GM23338 (cell line): ENCODE results near the gene TRPV5. TPM values are rescaled to one million over a fixed set of nuclear protein-coding genes. Genes with fewer than 3 reads are reported as not detected.

Experiments used
- ATAC-seq: fragments of 200-7000 bp; cut with Tn5 transposase; 3 replicates; pipeline ENCODE4 v1.9.1; 2020
- DNase-seq: peaks from one replicate; pipeline ENCODE4 v3.0.0-alpha.2; 2015; ENCODE audit warnings: low spot score
- H2AFZ ChIP-seq: fragments of 200-600 bp; sonication (generic); 2 replicates; pipeline ENCODE4 v1.8.0; 2016; ENCODE audit warnings: antibody characterized with exemption, mild to moderate bottlenecking, moderate library complexity
- H3F3A ChIP-seq: fragments of 200-600 bp; sonication (generic); replicated peaks from 2 replicates; pipeline ENCODE4 v1.8.0; 2017; ENCODE audit warnings: antibody characterized with exemption, mixed run types, low read depth
- H3K27ac ChIP-seq: fragments of 200-600 bp; sonication (generic); 2 replicates; pipeline ENCODE4 v1.6.1; 2016; ENCODE audit warnings: low read depth
- H3K27me3 ChIP-seq: fragments of 200-600 bp; sonication (generic); 2 replicates; pipeline ENCODE4 v1.8.0; 2016; ENCODE audit warnings: mild to moderate bottlenecking, mixed run types, moderate library complexity; ENCODE audit not compliant: insufficient read depth
- H3K36me3 ChIP-seq: fragments of 200-600 bp; sonication (generic); 2 replicates; pipeline ENCODE4 v1.8.0; 2016; ENCODE audit warnings: mild to moderate bottlenecking; ENCODE audit not compliant: insufficient read depth
- H3K4me1 ChIP-seq: fragments of 200-600 bp; sonication (generic); 2 replicates; pipeline ENCODE4 v1.8.0; 2016; ENCODE audit warnings: mild to moderate bottlenecking, moderate library complexity; ENCODE audit not compliant: insufficient read depth
- H3K4me2 ChIP-seq: fragments of 200-600 bp; sonication (generic); 2 replicates; pipeline ENCODE4 v1.7.1; 2017; ENCODE audit warnings: mixed run types
- H3K4me3 ChIP-seq: fragments of 200-600 bp; sonication (generic); 2 replicates; pipeline ENCODE4 v1.6.1; 2016; ENCODE audit warnings: mixed run types
- H3K79me2 ChIP-seq: fragments of 200-600 bp; sonication (generic); replicated peaks from 2 replicates; pipeline ENCODE4 v1.8.0; 2017; ENCODE audit warnings: mild to moderate bottlenecking; ENCODE audit not compliant: insufficient read depth
- H3K9me2 ChIP-seq: fragments of 200-600 bp; sonication (generic); 2 replicates; pipeline ENCODE4 v1.8.0; 2017; ENCODE audit not compliant: insufficient read depth
- H4K20me1 ChIP-seq: fragments of 200-600 bp; sonication (generic); replicated peaks from 2 replicates; pipeline ENCODE4 v1.8.0; 2017; ENCODE audit warnings: mild to moderate bottlenecking; ENCODE audit not compliant: insufficient read depth
- H3K27ac Mint-ChIP-seq: 2 replicates; pipeline ENCODE4 v1.8.0; 2020; ENCODE audit warnings: inconsistent platforms, mild to moderate bottlenecking, moderate library complexity, mixed read lengths
- H3K27me3 Mint-ChIP-seq: 3 replicates; pipeline ENCODE4 v1.8.0; 2022; ENCODE audit warnings: low read depth, mild to moderate bottlenecking, moderate library complexity, mixed read lengths, inconsistent platforms; ENCODE audit not compliant: insufficient read depth, poor library complexity
- H3K36me3 Mint-ChIP-seq: 3 replicates; pipeline ENCODE4 v1.8.0; 2021; ENCODE audit warnings: low read depth, mild to moderate bottlenecking, inconsistent platforms, moderate library complexity, mixed read lengths
- H3K4me1 Mint-ChIP-seq: 3 replicates; pipeline ENCODE4 v1.8.0; 2020; ENCODE audit warnings: mild to moderate bottlenecking, inconsistent platforms, mixed read lengths
- H3K4me3 Mint-ChIP-seq: 3 replicates; pipeline ENCODE4 v1.8.0; 2021; ENCODE audit warnings: moderate library complexity, mild to moderate bottlenecking, inconsistent platforms, mixed read lengths
- H3K9me3 Mint-ChIP-seq: 3 replicates; pipeline ENCODE4 v1.8.0; 2020; ENCODE audit warnings: moderate library complexity, mild to moderate bottlenecking, inconsistent platforms, mixed read lengths
- CREB1 ChIP-seq: fragments of 250-450 bp; sonication (Bioruptor Pico); IDR thresholded peaks from 2 replicates; pipeline ENCODE4 v1.5.0; 2020; ENCODE audit warnings: low read depth, mild to moderate bottlenecking, moderate library complexity
- CTCF ChIP-seq, 2 experiments: fragments of 200-600 bp in 1 of 2; sonication (generic) in 1 of 2; conservative IDR thresholded peaks; 2 replicates each; pipeline versions ENCODE4 v1.5.1 to v1.6.1; 2016 to 2017; ENCODE audit warnings: antibody characterized with exemption in 2 of 2, low read depth in 2 of 2, mild to moderate bottlenecking in 2 of 2, moderate library complexity in 1 of 2
- EZH2 ChIP-seq: fragments of 200-600 bp; sonication (generic); IDR thresholded peaks from one replicate; pipeline ENCODE4 v1.8.0; 2017; ENCODE audit warnings: antibody characterized with exemption, mild to moderate bottlenecking, low read depth; ENCODE audit not compliant: unreplicated experiment
- EZH2phosphoT487 ChIP-seq: fragments of 200-600 bp; sonication (generic); IDR thresholded peaks from one replicate; pipeline ENCODE4 v1.8.1; 2018; ENCODE audit warnings: antibody characterized with exemption; ENCODE audit not compliant: unreplicated experiment
- JUNB ChIP-seq: IDR thresholded peaks from one replicate; pipeline ENCODE4 v1.6.1; 2016; ENCODE audit warnings: antibody characterized with exemption; ENCODE audit not compliant: unreplicated experiment
- NANOG ChIP-seq: IDR thresholded peaks from 2 replicates; pipeline ENCODE4 v1.6.1; 2016; ENCODE audit warnings: antibody characterized with exemption, borderline replicate concordance
- POLR2AphosphoS5 ChIP-seq: IDR thresholded peaks from 2 replicates; pipeline ENCODE4 v1.6.1; 2016; ENCODE audit warnings: antibody characterized with exemption, low read depth
- REST ChIP-seq: IDR thresholded peaks from one replicate; pipeline ENCODE4 v1.6.1; 2018; ENCODE audit warnings: antibody characterized with exemption; ENCODE audit not compliant: unreplicated experiment
- STAT1 ChIP-seq: IDR thresholded peaks from one replicate; pipeline ENCODE4 v1.6.1; 2016; ENCODE audit warnings: antibody characterized with exemption; ENCODE audit not compliant: unreplicated experiment
- ZNF114 ChIP-seq: fragments of 250-450 bp; sonication (Bioruptor Pico); IDR thresholded peaks from 2 replicates; pipeline ENCODE4 v1.5.0; 2020; ENCODE audit warnings: mild to moderate bottlenecking, moderate library complexity
- ZNF331 ChIP-seq: fragments of 250-450 bp; sonication (Bioruptor Pico); IDR thresholded peaks from 2 replicates; pipeline ENCODE4 v1.5.0; 2020; ENCODE audit warnings: low read depth, mild to moderate bottlenecking, moderate library complexity
- polyA plus RNA-seq: library from polyadenylated mRNA; unstranded; fragments of >200 nt; fragmentation: Nextera tagmentation; extraction: Ambion mirVana; gene quantifications from 2 replicates; pipeline ENCODE4 v1.2.1, GENCODE V29; 2016
- total RNA-seq: library from RNA; depleted of rRNA; stranded (reverse); fragments of >200 nt; shearing (Covaris generic); gene quantifications from 2 replicates; pipeline ENCODE4 v1.2.3, GENCODE V29; 2014
- TF ChIP-seq, protein P1 (sequence below): IDR thresholded peaks from 2 replicates; pipeline ENCODE4 v1.6.1; 2016; ENCODE audit warnings: antibody characterized with exemption
- TF ChIP-seq, protein P2 (sequence below): fragments of 250-450 bp; sonication (Bioruptor Pico); IDR thresholded peaks from 2 replicates; pipeline ENCODE4 v1.5.0; 2020; ENCODE audit warnings: mild to moderate bottlenecking, moderate library complexity

The TRPV5 gene
- total and polyA plus RNA-seq, 2 experiments from 2014 or later = not detected

- DNase-seq (no peak), ATAC-seq (no peak)
- Histone ChIP-seq H3K4me3 (no peak overlapping the region), H4K20me1 (no peaks in the 10 kb centered on the region), H2AFZ (no peak overlapping the region), H3K4me2 (no peak overlapping the region), H3F3A (no peaks in the 10 kb centered on the region), H3K4me1 (no peaks in the 10 kb centered on the region), H3K27me3 (no peaks in the 10 kb centered on the region), H3K36me3 (no peaks in the 10 kb centered on the region), H3K79me2 (no peaks in the 10 kb centered on the region), H3K9me2 (no peaks in the 10 kb centered on the region), H3K27ac (no peak overlapping the region)
- no peaks in the 10 kb centered on the region for H3K9me3 Mint-ChIP-seq
- H3K4me3 Mint-ChIP-seq = no peak overlapping the region
- H3K36me3 Mint-ChIP-seq = no peaks in the 10 kb centered on the region; the same call in 2 of the 3 replicates
- peaks cover 13% of the 10 kb centered on the region for H3K27me3 Mint-ChIP-seq
- TF ChIP-seq POLR2AphosphoS5 (no peak), CTCF (conservative IDR thresholded peaks at IDR 0.05; ENCODE audit: low read depth in 2 of 2) (no peak; a peak in 1 of 4 replicates), EZH2 (no peak), JUNB (no peak), EZH2phosphoT487 (no peak), CREB1 (no peak), ZNF114 (CRISPR knock-in tag) (no peak), ZNF331 (CRISPR knock-in tag) (no peak), NANOG (no peak), STAT1 (no peak), REST (no peak)
- TF ChIP-seq, protein P1, sequence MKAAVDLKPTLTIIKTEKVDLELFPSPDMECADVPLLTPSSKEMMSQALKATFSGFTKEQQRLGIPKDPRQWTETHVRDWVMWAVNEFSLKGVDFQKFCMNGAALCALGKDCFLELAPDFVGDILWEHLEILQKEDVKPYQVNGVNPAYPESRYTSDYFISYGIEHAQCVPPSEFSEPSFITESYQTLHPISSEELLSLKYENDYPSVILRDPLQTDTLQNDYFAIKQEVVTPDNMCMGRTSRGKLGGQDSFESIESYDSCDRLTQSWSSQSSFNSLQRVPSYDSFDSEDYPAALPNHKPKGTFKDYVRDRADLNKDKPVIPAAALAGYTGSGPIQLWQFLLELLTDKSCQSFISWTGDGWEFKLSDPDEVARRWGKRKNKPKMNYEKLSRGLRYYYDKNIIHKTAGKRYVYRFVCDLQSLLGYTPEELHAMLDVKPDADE = no peak
- TF ChIP-seq, protein P2, sequence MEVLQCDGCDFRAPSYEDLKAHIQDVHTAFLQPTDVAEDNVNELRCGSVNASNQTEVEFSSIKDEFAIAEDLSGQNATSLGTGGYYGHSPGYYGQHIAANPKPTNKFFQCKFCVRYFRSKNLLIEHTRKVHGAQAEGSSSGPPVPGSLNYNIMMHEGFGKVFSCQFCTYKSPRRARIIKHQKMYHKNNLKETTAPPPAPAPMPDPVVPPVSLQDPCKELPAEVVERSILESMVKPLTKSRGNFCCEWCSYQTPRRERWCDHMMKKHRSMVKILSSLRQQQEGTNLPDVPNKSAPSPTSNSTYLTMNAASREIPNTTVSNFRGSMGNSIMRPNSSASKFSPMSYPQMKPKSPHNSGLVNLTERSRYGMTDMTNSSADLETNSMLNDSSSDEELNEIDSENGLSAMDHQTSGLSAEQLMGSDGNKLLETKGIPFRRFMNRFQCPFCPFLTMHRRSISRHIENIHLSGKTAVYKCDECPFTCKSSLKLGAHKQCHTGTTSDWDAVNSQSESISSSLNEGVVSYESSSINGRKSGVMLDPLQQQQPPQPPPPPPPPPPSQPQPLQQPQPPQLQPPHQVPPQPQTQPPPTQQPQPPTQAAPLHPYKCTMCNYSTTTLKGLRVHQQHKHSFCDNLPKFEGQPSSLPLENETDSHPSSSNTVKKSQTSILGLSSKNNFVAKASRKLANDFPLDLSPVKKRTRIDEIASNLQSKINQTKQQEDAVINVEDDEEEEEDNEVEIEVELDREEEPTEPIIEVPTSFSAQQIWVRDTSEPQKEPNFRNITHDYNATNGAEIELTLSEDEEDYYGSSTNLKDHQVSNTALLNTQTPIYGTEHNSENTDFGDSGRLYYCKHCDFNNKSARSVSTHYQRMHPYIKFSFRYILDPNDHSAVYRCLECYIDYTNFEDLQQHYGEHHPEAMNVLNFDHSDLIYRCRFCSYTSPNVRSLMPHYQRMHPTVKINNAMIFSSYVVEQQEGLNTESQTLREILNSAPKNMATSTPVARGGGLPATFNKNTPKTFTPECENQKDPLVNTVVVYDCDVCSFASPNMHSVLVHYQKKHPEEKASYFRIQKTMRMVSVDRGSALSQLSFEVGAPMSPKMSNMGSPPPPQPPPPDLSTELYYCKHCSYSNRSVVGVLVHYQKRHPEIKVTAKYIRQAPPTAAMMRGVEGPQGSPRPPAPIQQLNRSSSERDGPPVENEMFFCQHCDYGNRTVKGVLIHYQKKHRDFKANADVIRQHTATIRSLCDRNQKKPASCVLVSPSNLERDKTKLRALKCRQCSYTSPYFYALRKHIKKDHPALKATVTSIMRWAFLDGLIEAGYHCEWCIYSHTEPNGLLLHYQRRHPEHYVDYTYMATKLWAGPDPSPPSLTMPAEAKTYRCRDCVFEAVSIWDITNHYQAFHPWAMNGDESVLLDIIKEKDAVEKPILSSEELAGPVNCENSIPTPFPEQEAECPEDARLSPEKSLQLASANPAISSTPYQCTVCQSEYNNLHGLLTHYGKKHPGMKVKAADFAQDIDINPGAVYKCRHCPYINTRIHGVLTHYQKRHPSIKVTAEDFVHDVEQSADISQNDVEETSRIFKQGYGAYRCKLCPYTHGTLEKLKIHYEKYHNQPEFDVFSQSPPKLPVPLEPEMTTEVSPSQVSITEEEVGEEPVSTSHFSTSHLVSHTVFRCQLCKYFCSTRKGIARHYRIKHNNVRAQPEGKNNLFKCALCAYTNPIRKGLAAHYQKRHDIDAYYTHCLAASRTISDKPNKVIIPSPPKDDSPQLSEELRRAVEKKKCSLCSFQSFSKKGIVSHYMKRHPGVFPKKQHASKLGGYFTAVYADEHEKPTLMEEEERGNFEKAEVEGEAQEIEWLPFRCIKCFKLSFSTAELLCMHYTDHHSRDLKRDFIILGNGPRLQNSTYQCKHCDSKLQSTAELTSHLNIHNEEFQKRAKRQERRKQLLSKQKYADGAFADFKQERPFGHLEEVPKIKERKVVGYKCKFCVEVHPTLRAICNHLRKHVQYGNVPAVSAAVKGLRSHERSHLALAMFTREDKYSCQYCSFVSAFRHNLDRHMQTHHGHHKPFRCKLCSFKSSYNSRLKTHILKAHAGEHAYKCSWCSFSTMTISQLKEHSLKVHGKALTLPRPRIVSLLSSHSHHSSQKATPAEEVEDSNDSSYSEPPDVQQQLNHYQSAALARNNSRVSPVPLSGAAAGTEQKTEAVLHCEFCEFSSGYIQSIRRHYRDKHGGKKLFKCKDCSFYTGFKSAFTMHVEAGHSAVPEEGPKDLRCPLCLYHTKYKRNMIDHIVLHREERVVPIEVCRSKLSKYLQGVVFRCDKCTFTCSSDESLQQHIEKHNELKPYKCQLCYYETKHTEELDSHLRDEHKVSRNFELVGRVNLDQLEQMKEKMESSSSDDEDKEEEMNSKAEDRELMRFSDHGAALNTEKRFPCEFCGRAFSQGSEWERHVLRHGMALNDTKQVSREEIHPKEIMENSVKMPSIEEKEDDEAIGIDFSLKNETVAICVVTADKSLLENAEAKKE (CRISPR knock-in tag) = no peak
- no peak overlapping the region for H3K27ac Mint-ChIP-seq
- peaks cover 9% of the 10 kb centered on the region for H3K4me1 Mint-ChIP-seq
These were observed 510 bp upstream of the TRPV5 start for GRCh38 chr7:142934056-142934455.
